Measurements from ENCODE around the gene ACSBG1.

Gene ACSBG1

GRCh38 chr15:78168608-78169007 lies 65.8 kb downstream of the ACSBG1 start:
- TF ChIP-seq TAF1 (IDR thresholded peaks at IDR 0.05; ENCODE audit: borderline replicate concordance, insufficient read depth, low read length): no peak
- no peak for TF ChIP-seq REST (IDR thresholded peaks at IDR 0.05; ENCODE audit: insufficient read depth in 1 of 2, low read depth in 2 of 2, low read length in 2 of 2)

- TF ChIP-seq TAF1 (IDR thresholded peaks at IDR 0.05; ENCODE audit: borderline replicate concordance, insufficient read depth, low read length): no peak
- TF ChIP-seq REST (IDR thresholded peaks at IDR 0.05; ENCODE audit: insufficient read depth in 1 of 2, low read depth in 2 of 2, low read length in 2 of 2): no peak
- TF ChIP-seq FOXP2 (optimal IDR thresholded peaks at IDR 0.05; ENCODE audit: borderline replicate concordance, extremely low read depth, extremely low read length, insufficient read depth): no peak
- TF ChIP-seq SIN3A (IDR thresholded peaks at IDR 0.05; ENCODE audit: borderline replicate concordance, insufficient read depth, low read length): no peak
- no peak for TF ChIP-seq POLR2AphosphoS5 (IDR thresholded peaks at IDR 0.05; ENCODE audit: low read depth, low read length)
Measured at GRCh38 chr15:78167227-78167888, 67.0 kb downstream of the ACSBG1 start.

- TF ChIP-seq SIN3A (IDR thresholded peaks at IDR 0.05; ENCODE audit: borderline replicate concordance, insufficient read depth, low read length) (no peak), REST (IDR thresholded peaks at IDR 0.05; ENCODE audit: insufficient read depth in 1 of 2, low read depth in 2 of 2, low read length in 2 of 2) (no peak), FOXP2 (optimal IDR thresholded peaks at IDR 0.05; ENCODE audit: borderline replicate concordance, extremely low read depth, extremely low read length, insufficient read depth) (no peak)
Measured at GRCh38 chr15:78164010-78164409, 70.4 kb downstream of the ACSBG1 start.

- TF ChIP-seq POLR2AphosphoS5 (IDR thresholded peaks at IDR 0.05; ENCODE audit: low read depth, low read length) (no peak), REST (IDR thresholded peaks at IDR 0.05; ENCODE audit: insufficient read depth in 1 of 2, low read depth in 2 of 2, low read length in 2 of 2) (no peak)
Measured at GRCh38 chr15:78162038-78162437, 72.3 kb downstream of the ACSBG1 start.

- TF ChIP-seq REST (IDR thresholded peaks at IDR 0.05; ENCODE audit: insufficient read depth in 1 of 2, low read depth in 2 of 2, low read length in 2 of 2) (no peak), TAF1 (IDR thresholded peaks at IDR 0.05; ENCODE audit: borderline replicate concordance, insufficient read depth, low read length) (no peak), POLR2AphosphoS5 (IDR thresholded peaks at IDR 0.05; ENCODE audit: low read depth, low read length) (no peak), FOXP2 (optimal IDR thresholded peaks at IDR 0.05; ENCODE audit: borderline replicate concordance, extremely low read depth, extremely low read length, insufficient read depth) (no peak), SIN3A (IDR thresholded peaks at IDR 0.05; ENCODE audit: borderline replicate concordance, insufficient read depth, low read length) (no peak)
Measured at GRCh38 chr15:78159395-78159794, 75.0 kb downstream of the ACSBG1 start.

All from PFSK-1 (cell line).